NCI-H128 (cell line): Measurements from ENCODE around the gene DSCAML1.

ENCODE experiments used
- DNase-seq: peaks from one replicate; lab custom pipeline; 2025; ENCODE audit not compliant: unreplicated experiment; lab: John Stamatoyannopoulos, UW

Gene DSCAML1

GRCh38 chr11:117619661-117620060 lies 177.4 kb downstream of the DSCAML1 start:
- DNase-seq, result no peak

DNA sequence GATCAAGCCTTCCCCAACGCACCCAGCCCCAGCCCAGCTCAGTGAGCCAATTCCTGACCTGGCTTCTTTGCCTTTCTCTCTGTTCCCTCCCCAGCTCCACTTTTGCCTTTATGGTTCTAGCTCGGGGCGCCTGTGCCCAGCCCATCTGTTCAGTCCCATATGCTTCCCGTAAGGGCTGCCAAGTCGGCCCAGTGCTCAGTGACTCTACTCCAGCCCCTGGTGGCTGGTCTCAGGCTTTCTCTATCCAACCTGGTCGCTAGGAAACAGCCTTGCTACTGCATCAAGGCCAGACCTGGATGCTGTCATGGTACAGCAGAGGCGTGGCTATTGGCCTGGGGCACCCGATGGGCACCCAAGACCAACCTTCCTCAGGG lies 178.0 kb downstream of the DSCAML1 start:
- no peak for DNase-seq

DNA sequence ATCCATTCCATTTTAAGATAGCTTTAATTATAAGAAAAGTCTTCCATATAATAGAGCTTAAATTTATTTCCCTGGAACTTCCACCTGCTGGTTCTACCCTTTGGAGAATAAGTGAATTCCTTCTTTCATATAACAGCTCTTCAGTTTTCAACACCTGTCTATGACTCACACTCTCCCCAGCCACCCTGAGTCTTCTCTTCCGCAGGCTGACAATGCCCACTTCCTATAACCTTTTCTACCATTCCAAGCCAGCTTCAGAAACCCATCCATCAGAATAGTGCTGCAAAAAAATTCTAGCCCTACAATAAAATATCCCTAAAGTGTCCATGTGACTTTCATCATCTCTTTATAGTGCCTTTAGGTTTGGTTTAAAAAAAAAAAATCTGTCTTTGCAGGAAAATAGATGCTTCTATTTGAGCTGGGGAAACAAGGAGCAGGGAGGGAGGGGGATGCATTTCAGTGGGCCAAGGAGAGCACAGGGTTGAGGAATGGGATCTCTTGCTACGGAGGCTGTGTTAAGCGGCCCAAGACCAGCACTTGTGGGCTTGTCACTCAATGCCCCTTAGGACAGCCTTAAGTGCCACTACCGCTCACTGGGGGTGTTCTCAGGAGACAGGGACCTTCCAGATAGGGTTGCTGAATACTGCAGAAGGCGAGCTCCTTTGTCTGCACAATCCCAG lies 178.6 kb downstream of the DSCAML1 start:
- no peak for DNase-seq

- DNase-seq, result no peak
These were observed 180.0 kb downstream of the DSCAML1 start for GRCh38 chr11:117616979-117617378.

DNA sequence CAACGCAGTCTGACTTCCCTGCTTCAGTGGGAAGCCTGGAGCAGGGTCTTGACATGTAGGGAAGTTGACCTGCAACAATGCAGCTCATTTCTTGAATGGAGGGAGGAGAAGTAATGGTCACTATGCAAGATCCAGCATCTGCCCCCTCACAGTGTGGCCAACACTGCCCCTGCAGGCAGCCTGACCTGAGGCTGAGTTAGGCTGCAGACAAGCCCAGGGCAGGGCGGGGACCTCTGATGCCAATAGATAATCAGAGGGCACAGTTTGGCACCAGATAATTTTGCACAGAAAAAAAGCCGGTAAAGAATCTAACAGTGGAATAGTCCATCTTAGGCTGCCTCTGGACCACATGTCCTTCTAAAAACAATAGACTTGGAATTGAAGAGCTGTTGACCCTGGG lies 182.3 kb downstream of the DSCAML1 start:
- no peak for DNase-seq

DNA sequence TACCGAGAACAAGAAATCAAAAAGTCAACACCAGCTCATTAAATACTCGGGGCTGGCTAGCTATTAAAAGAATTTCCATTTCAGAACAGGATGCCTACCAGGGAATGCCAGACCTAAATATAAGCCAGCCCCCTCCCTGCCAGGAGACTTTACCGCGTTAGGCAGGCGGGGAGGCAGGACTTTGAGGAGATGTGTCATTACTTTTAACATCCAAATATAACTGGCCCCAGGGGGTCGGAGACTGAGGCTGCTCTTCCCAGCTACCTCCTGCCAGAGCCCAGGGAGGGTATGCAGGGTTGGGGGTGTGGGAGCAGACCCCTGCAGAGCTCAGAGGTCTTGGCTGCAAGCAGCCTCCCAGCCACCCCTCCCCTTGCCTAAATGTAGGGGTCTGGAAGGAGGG lies 183.5 kb downstream of the DSCAML1 start:
- no peak for DNase-seq

- no peak for DNase-seq
These were observed 184.8 kb downstream of the DSCAML1 start for GRCh38 chr11:117612177-117612576.

- no peak for DNase-seq
These were observed 186.1 kb downstream of the DSCAML1 start for GRCh38 chr11:117610901-117611300.

DNA sequence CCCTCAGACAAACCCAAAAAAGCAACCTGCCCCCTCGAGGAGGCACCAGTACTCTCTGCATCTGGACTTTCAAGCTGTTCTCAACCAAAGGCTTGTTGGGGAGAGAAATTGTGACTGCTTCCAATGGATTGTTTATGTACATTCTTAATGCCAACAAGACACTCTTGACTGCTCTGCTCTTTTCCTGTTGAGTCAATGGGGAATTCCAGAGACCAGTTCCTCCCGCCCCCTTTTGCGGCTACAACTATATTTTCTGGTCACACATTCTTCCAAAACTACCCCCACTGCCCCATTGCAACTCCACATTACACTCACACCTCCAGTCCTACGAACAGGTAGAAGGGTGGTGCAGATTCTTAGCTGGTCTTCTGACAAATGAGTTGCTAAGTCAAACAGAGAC lies 187.0 kb downstream of the DSCAML1 start:
- no peak for DNase-seq

- DNase-seq, result no peak
These were observed 189.6 kb downstream of the DSCAML1 start for GRCh38 chr11:117607449-117607848.

DNA sequence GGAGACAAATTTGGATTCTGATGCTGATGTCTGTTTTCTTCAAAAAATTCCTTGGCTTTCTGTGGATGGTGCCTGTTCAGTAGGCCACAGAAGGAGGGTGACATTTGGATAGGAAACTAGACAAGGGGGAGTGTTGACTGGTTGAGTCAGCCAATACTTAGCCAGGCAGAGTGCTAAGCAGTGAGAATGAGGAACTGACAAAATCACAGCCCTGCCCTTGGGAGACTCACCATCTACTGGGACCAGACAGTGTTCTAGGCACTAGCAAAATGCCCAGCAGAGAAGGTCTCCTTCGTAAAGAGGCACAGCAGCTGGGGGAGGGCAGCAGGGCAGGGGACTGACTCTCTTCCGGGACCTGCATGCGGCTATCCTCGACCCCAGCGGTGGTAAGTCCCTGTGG lies 190.2 kb downstream of the DSCAML1 start:
- no peak for DNase-seq

- no peak for DNase-seq
These were observed 190.8 kb downstream of the DSCAML1 start for GRCh38 chr11:117606211-117606610.

DNA sequence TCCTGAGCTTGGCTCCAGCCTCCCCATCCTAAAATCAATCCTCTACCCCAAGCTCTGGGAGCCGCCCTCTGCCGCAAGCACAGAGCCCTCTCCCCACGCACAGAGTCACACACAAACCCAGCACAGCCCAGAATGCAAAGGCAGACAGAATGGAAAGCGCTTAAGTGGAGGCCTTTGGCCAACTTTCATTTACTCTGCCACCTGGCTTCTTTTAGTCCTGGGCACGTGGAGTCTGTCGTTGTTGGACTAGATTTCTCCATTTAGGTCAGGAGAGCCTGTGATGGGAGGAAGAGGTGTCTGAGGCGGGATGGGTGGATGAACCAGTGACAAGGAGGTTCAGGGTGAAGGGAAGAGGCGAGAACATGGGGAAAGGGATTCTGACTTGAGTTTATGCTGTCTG lies 191.7 kb downstream of the DSCAML1 start:
- DNase-seq, result no peak

- no peak for DNase-seq
These were observed 192.6 kb downstream of the DSCAML1 start for GRCh38 chr11:117604336-117604995.

DNA sequence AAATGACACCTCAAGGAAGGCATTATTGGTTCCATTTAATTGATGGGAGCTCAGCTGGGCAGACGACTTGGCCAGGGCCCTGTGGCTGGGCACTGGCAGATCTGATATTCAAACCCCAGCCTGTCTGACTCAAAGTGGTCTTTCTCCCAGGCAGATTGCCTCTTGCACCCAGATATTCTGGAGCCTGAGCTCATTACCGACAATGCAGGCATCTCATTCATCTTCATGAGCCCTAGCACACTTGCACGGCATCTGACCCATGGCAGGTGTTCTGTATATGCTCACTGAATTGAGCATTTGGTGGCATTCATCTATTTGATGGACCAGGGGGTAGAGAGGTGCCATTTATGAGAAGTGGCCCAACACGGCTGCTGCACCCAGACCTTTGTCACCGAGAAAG lies 193.1 kb downstream of the DSCAML1 start:
- DNase-seq, result no peak

GRCh38 chr11:117601006-117601708 lies 195.9 kb downstream of the DSCAML1 start:
- DNase-seq, result no peak

- DNase-seq, result no peak
These were observed 196.7 kb downstream of the DSCAML1 start for GRCh38 chr11:117600234-117600783.

DNA sequence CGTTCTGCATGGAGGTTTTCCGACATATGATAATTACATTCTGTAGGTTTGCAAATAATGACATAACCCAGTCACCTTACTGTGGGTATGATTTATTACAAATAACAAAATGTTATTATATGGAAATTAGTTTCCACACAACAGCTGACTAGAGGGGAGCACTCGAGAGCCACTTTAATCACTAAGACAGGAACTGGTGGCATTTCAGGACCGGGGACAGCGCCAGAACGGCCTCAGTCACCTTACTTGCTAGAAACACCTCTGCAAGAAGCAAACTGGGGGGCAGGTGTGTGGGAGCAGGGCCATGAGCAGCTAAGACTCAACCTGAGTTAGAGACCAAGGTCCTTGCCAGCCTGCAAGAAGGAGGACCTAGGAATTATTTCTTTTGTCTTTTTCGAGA lies 199.9 kb downstream of the DSCAML1 start:
- DNase-seq, result no peak

- no peak for DNase-seq
These were observed 201.6 kb downstream of the DSCAML1 start for GRCh38 chr11:117595440-117595839.

DNA sequence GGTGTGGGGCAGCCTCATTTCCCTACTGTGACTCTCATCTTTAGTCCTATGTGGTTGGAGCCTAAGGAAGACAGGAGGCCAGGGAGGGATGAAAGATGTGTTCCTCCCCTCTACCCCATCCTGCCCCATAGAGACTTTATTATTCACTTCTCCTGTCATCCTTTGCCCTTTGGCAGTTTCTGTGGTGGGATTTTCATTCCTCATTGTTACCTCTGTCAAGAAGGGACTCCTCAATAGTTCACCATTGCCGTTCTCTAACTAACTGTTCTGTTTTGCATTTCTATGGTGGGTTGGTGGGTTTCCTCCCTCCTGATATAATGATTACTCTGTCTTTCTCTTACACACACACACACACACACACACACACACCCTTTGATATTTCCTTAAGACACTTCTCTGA lies 202.3 kb downstream of the DSCAML1 start:
- DNase-seq, result no peak

GRCh38 chr11:117593065-117593464 lies 204.0 kb downstream of the DSCAML1 start:
- DNase-seq, result no peak
